GM12872 (cell line): Measurements from ENCODE around the gene LTBP2.

Experiments
- TF ChIP-seq, protein P1 (sequence below): IDR thresholded peaks from 3 replicates; pipeline ENCODE4 v1.5.1; 2011; ENCODE audit warnings: low read depth, mild to moderate bottlenecking, low read length, moderate library complexity; ENCODE audit not compliant: insufficient read depth

Gene LTBP2

GRCh38 chr14:74636424-74637177 is 24.6 kb upstream of the LTBP2 start:
- TF ChIP-seq, protein P1, sequence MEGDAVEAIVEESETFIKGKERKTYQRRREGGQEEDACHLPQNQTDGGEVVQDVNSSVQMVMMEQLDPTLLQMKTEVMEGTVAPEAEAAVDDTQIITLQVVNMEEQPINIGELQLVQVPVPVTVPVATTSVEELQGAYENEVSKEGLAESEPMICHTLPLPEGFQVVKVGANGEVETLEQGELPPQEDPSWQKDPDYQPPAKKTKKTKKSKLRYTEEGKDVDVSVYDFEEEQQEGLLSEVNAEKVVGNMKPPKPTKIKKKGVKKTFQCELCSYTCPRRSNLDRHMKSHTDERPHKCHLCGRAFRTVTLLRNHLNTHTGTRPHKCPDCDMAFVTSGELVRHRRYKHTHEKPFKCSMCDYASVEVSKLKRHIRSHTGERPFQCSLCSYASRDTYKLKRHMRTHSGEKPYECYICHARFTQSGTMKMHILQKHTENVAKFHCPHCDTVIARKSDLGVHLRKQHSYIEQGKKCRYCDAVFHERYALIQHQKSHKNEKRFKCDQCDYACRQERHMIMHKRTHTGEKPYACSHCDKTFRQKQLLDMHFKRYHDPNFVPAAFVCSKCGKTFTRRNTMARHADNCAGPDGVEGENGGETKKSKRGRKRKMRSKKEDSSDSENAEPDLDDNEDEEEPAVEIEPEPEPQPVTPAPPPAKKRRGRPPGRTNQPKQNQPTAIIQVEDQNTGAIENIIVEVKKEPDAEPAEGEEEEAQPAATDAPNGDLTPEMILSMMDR, result no peak

DNA sequence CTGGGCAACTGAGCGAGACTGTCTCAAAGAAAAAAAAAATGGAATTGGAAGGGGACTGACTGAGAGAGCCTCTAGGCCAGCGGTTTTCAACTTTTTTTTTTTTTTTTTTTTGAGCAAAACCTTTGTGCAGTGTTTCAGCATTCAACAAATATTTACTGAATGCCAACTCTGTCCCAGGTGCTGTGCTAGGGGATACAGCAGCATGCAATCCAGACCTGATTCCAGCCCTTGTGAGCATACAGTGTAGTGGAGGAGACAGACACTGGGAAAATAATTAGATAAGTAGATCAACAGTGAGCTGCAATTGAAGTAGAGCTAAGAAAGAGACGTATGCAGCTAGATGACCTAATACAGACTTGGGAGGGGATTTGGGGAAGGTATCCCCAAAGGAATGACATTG is 23.8 kb upstream of the LTBP2 start:
- TF ChIP-seq, protein P1, result no peak

GRCh38 chr14:74634964-74635363 is 22.9 kb upstream of the LTBP2 start:
- TF ChIP-seq, protein P1, result no peak

- TF ChIP-seq, protein P1, result no peak
These were observed 22.4 kb upstream of the LTBP2 start for GRCh38 chr14:74634481-74634880.

DNA sequence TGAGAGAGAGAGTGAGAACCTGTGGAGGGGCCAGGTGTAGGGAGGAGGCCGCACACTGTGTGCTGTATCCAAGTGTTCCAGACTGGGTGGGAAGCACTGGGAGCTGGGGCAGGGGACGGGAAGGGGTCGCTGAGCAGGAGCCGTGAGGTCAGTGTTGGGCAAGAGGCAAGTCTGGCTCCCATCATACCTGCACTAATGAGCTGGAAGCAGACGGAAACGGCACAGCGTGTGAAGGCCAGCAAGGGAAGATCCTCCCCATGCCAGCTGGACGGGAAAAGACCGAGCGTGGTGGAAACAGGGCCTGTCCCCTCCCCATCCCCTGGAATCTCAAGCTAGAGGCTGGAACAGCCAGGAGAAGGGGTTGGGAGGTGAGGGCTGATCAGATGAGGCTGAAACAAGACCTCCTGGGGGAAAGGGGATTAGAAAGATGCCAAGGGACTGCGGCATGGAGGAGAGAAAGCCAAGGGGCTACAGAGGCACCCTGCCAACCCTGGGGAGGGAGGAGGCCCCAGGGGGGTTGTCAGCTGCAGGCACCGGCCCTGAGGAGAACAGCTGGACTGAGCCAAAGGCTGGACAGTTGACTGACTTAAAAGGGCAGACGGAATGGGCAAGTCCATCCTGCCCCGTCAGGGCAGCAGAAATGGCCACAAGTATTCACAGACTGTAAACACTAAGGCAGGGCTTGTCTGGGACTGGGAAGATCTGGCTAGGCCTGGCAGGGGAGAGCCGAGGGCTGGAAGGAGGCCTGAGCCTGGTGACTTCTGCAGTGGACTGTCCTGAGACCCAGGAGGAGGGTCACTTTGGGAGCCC is 19.0 kb upstream of the LTBP2 start:
- TF ChIP-seq, protein P1, result no peak

DNA sequence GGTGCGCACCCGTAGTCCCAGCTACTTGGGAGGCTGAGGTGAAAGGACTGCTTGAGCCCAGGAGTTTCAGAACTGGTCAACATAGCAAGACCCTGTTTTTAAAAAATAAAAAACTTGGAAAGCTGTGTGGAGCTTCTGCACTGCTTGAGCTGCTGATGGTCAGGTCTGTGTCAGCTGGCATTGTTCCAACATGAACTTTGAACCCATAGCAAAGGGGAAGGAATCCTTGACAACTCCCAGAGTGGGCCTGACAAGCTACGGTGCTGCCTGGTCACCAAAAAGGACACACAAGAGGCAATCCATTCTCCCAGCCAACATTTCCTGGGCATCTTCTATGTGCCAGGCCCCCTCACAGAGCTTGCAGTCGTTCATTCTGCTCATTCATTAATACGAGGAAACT is 16.4 kb upstream of the LTBP2 start:
- TF ChIP-seq, protein P1, result no peak

- TF ChIP-seq, protein P1, result no peak
These were observed 15.0 kb upstream of the LTBP2 start for GRCh38 chr14:74627076-74627475.
